NOMO-1 treated with DMSO at 0.1 percent for 48 hours (cell line): ENCODE data around the gene NRK.
"Not testable (repeated sequence)": the region's sequence is repeated elsewhere in the genome, so short reads cannot be mapped to it uniquely, and the experiment has no call there.

Experiments
- DNase-seq: peaks from one replicate; lab custom pipeline; 2025; ENCODE audit not compliant: unreplicated experiment; lab: John Stamatoyannopoulos, UW

NRK gene

GRCh38 chrX:105822138-105823091 is at the start of gene NRK:
TSS of gene NRK (plus strand) at chrX:105822539. CDS start at chrX:105822846, 307 bp downstream.
- no peak for DNase-seq

- DNase-seq, result no peak
These were observed 48.5 kb upstream of the NRK start for GRCh38 chrX:105773801-105774200.

GRCh38 chrX:105775679-105776078 is 46.7 kb upstream of the NRK start:
- DNase-seq, result no peak

- no peak for DNase-seq
These were observed 40.5 kb upstream of the NRK start for GRCh38 chrX:105781804-105782203.

GRCh38 chrX:105796877-105797276 is 25.5 kb upstream of the NRK start:
- not testable (repeated sequence) for DNase-seq

- no peak for DNase-seq
These were observed 18.4 kb upstream of the NRK start for GRCh38 chrX:105803891-105804290.

- not testable (repeated sequence) for DNase-seq
These were observed 16.7 kb upstream of the NRK start for GRCh38 chrX:105805655-105806054.

GRCh38 chrX:105816517-105816916 is 5.8 kb upstream of the NRK start:
- no peak for DNase-seq

- no peak for DNase-seq
These were observed 2.1 kb upstream of the NRK start for GRCh38 chrX:105820247-105820646.

- no peak for DNase-seq
These were observed 743 bp upstream of the NRK start for GRCh38 chrX:105821471-105822121.

GRCh38 chrX:105823092-105823455 is 735 bp downstream of the NRK start:
- DNase-seq, result no peak

GRCh38 chrX:105829011-105829410 is 6.7 kb downstream of the NRK start:
- no peak for DNase-seq

- no peak for DNase-seq
These were observed 14.9 kb downstream of the NRK start for GRCh38 chrX:105837232-105837631.

GRCh38 chrX:105845631-105846030 is 23.3 kb downstream of the NRK start:
- no peak for DNase-seq

GRCh38 chrX:105850100-105850499 is 27.8 kb downstream of the NRK start:
- not testable (repeated sequence) for DNase-seq

GRCh38 chrX:105865709-105866108 is 43.4 kb downstream of the NRK start:
- no peak for DNase-seq

- no peak for DNase-seq
These were observed 47.4 kb downstream of the NRK start for GRCh38 chrX:105869701-105870100.

- DNase-seq, result no peak
These were observed 48.1 kb downstream of the NRK start for GRCh38 chrX:105870445-105870844.

GRCh38 chrX:105872941-105873340 is 50.6 kb downstream of the NRK start:
- DNase-seq, result no peak

GRCh38 chrX:105874790-105875189 is 52.5 kb downstream of the NRK start:
- no peak for DNase-seq

GRCh38 chrX:105876658-105877057 is 54.3 kb downstream of the NRK start:
- DNase-seq, result no peak

- DNase-seq, result no peak
These were observed 58.2 kb downstream of the NRK start for GRCh38 chrX:105880491-105880890.
